K562 (cell line): ENCODE results near the gene FBXO46. TPM values are rescaled to one million over a fixed set of nuclear protein-coding genes. Genes with fewer than 3 reads are reported as not detected.

Experiments used
- EP400 ChIP-seq: fragments of 450-650 bp; IDR thresholded peaks from 2 replicates; pipeline ENCODE4 v1.6.1; 2017; ENCODE audit warnings: antibody characterized with exemption, mild to moderate bottlenecking, moderate library complexity
- ETV6 ChIP-seq, 3 experiments: fragments of 150-350 bp in 1 of 3; sonication (generic) in 1 of 3; formaldehyde crosslinking in 1 of 3; IDR thresholded peaks; 2 replicates each; pipeline versions ENCODE4 v1.6.1 to v1.8.0; 2014 to 2022; ENCODE audit warnings: borderline replicate concordance in 2 of 3, low read depth in 2 of 3, antibody characterized with exemption in 1 of 3, low read length in 1 of 3, mild to moderate bottlenecking in 1 of 3, missing genetic modification reagents in 1 of 3
- EWSR1 ChIP-seq: fragments of 450-650 bp; IDR thresholded peaks from 2 replicates; pipeline ENCODE4 v1.6.1; 2018; ENCODE audit warnings: borderline replicate concordance, mild to moderate bottlenecking, low read depth, moderate library complexity; ENCODE audit not compliant: partially characterized antibody
- HDAC1 ChIP-seq, 2 experiments: fragments of 450-650 bp; IDR thresholded peaks; 2 replicates each; pipeline ENCODE4 v1.6.1; 2016 to 2017; ENCODE audit warnings: inconsistent platforms in 1 of 2, mild to moderate bottlenecking in 1 of 2, moderate library complexity in 1 of 2
- HNRNPH1 ChIP-seq: fragments of 200-400 bp; formaldehyde crosslinking; optimal IDR thresholded peaks from 2 replicates; pipeline ENCODE3; 2017; ENCODE audit warnings: low read depth, mild to moderate bottlenecking, low read length, moderate library complexity
- HOXB6 ChIP-seq: fragments of 250-450 bp; sonication (Bioruptor Pico); IDR thresholded peaks from 2 replicates; pipeline ENCODE4 v1.5.1; 2022; ENCODE audit warnings: mild to moderate bottlenecking, borderline replicate concordance
- HSF4 ChIP-seq: fragments of 250-450 bp; sonication (Bioruptor Pico); IDR thresholded peaks from 2 replicates; pipeline ENCODE4 v2.1.2; 2022; ENCODE audit warnings: mild to moderate bottlenecking, moderate library complexity, borderline replicate concordance
- KLF10 ChIP-seq: fragments of 250-450 bp; sonication (Bioruptor Pico); IDR thresholded peaks from 2 replicates; pipeline ENCODE4 v1.6.1; 2021; ENCODE audit warnings: matching md5 sums
- MCM2 ChIP-seq: fragments of 450-650 bp; IDR thresholded peaks from 2 replicates; pipeline ENCODE4 v1.6.1; 2017; ENCODE audit warnings: low read depth, mild to moderate bottlenecking
- PRDM10 ChIP-seq: fragments of 450-650 bp; IDR thresholded peaks from 2 replicates; pipeline ENCODE4 v1.6.1; 2018; ENCODE audit not compliant: partially characterized antibody
- SMARCA4 ChIP-seq: fragments of 450-650 bp; IDR thresholded peaks from 2 replicates; pipeline ENCODE4 v1.6.1; 2016
- TRIM28 ChIP-seq: fragments of 450-650 bp; IDR thresholded peaks from 2 replicates; pipeline ENCODE4 v1.6.1; 2017
- YY1 ChIP-seq, 3 experiments: IDR thresholded peaks; 2 replicates each; pipeline ENCODE4 v1.6.1; 2011; ENCODE audit warnings: low read length in 2 of 3, mild to moderate bottlenecking in 2 of 3, moderate library complexity in 2 of 3, borderline replicate concordance in 1 of 3, control low read depth in 1 of 3, low read depth in 1 of 3; ENCODE audit not compliant: insufficient read depth in 3 of 3, insufficient replicate concordance in 2 of 3, control insufficient read depth in 1 of 3, insufficient read length in 1 of 3; ENCODE audit errors: extremely low read depth in 1 of 3
- ZKSCAN8 ChIP-seq: fragments of 200-800 bp; sonication (Bioruptor generic); IDR thresholded peaks from 2 replicates; pipeline ENCODE4 v1.6.1; 2016; ENCODE audit warnings: missing genetic modification characterization, missing compliant biosample characterization
- ZNF57 ChIP-seq: fragments of 450-650 bp; formaldehyde crosslinking; IDR thresholded peaks from 2 replicates; pipeline ENCODE4 v1.4.0; 2020; ENCODE audit warnings: mild to moderate bottlenecking, moderate library complexity
- polyA plus RNA-seq, 8 experiments: library from polyadenylated mRNA; depleted of rRNA in 4 of 8; stranded (reverse) in 5 of 8; unstranded in 3 of 8; fragments of >200 nt; fragmentation: Nextera tagmentation in 2 of 8; fragmentation: Illumina TruSeq in 1 of 8; extraction: Ambion mirVana in 2 of 8; extraction: Trizol in 1 of 8; gene quantifications; 2 replicates each; pipeline versions ENCODE4 v1.2.1 to v1.2.3, GENCODE V29; 2011 to 2014; ENCODE audit warnings: inconsistent platforms in 1 of 8, missing spikeins in 1 of 8
- total RNA-seq, 7 experiments: library from RNA; depleted of rRNA in 6 of 7; stranded (reverse); fragments of >200 nt in 6 of 7; fragmentation: Illumina TruSeq in 2 of 7; extraction: Trizol in 2 of 7; gene quantifications; 2 replicates each; pipeline versions ENCODE4 v1.2.1 to v1.2.3, GENCODE V29; 2011 to 2021; ENCODE audit warnings: low replicate concordance in 1 of 7
- TF ChIP-seq, protein P1 (sequence below): fragments of 450-650 bp; IDR thresholded peaks from 2 replicates; pipeline ENCODE4 v1.6.1; 2016; ENCODE audit warnings: low read depth

Gene FBXO46
- total and polyA plus RNA-seq, 9 of the 15 experiments (the other 6 are each of a cell fraction or from before 2014, with no cell fraction given): 1.5 to 36.1 (median 7.3) TPM

GRCh38 chr19:45668342-45668871 lies 62.3 kb downstream of the FBXO46 start (continued):
- TF ChIP-seq HDAC1 (IDR thresholded peaks at IDR 0.05) (no peak; a peak in 2 of 4 replicates), KLF10 (no peak), TRIM28 (no peak), EWSR1 (no peak), ETV6 (IDR thresholded peaks at IDR 0.05; ENCODE audit: borderline replicate concordance in 1 of 2, low read depth in 2 of 2, low read length in 1 of 2) (no peak), ETV6 (CRISPR knock-in tag; IDR thresholded peaks at IDR 0.05; ENCODE audit: borderline replicate concordance) (no peak), YY1 (IDR thresholded peaks at IDR 0.05; ENCODE audit: borderline replicate concordance in 1 of 3, control insufficient read depth in 1 of 3, extremely low read depth in 1 of 3, insufficient read depth in 3 of 3, insufficient read length in 1 of 3, insufficient replicate concordance in 2 of 3, low read depth in 1 of 3, low read length in 2 of 3) (no peak), HOXB6 (CRISPR knock-in tag) (no peak), SMARCA4 (0 out of 2 replicates have a peak, but pooled peaks have one; percentile 44), PRDM10 (no peak), HSF4 (no peak), HNRNPH1 (no peak), ZNF57 (CRISPR knock-in tag) (no peak), EP400 (no peak; the same call in none of the 2 replicates), ZKSCAN8 (CRISPR knock-in tag) (no peak), MCM2 (no peak)
- TF ChIP-seq, protein P1, sequence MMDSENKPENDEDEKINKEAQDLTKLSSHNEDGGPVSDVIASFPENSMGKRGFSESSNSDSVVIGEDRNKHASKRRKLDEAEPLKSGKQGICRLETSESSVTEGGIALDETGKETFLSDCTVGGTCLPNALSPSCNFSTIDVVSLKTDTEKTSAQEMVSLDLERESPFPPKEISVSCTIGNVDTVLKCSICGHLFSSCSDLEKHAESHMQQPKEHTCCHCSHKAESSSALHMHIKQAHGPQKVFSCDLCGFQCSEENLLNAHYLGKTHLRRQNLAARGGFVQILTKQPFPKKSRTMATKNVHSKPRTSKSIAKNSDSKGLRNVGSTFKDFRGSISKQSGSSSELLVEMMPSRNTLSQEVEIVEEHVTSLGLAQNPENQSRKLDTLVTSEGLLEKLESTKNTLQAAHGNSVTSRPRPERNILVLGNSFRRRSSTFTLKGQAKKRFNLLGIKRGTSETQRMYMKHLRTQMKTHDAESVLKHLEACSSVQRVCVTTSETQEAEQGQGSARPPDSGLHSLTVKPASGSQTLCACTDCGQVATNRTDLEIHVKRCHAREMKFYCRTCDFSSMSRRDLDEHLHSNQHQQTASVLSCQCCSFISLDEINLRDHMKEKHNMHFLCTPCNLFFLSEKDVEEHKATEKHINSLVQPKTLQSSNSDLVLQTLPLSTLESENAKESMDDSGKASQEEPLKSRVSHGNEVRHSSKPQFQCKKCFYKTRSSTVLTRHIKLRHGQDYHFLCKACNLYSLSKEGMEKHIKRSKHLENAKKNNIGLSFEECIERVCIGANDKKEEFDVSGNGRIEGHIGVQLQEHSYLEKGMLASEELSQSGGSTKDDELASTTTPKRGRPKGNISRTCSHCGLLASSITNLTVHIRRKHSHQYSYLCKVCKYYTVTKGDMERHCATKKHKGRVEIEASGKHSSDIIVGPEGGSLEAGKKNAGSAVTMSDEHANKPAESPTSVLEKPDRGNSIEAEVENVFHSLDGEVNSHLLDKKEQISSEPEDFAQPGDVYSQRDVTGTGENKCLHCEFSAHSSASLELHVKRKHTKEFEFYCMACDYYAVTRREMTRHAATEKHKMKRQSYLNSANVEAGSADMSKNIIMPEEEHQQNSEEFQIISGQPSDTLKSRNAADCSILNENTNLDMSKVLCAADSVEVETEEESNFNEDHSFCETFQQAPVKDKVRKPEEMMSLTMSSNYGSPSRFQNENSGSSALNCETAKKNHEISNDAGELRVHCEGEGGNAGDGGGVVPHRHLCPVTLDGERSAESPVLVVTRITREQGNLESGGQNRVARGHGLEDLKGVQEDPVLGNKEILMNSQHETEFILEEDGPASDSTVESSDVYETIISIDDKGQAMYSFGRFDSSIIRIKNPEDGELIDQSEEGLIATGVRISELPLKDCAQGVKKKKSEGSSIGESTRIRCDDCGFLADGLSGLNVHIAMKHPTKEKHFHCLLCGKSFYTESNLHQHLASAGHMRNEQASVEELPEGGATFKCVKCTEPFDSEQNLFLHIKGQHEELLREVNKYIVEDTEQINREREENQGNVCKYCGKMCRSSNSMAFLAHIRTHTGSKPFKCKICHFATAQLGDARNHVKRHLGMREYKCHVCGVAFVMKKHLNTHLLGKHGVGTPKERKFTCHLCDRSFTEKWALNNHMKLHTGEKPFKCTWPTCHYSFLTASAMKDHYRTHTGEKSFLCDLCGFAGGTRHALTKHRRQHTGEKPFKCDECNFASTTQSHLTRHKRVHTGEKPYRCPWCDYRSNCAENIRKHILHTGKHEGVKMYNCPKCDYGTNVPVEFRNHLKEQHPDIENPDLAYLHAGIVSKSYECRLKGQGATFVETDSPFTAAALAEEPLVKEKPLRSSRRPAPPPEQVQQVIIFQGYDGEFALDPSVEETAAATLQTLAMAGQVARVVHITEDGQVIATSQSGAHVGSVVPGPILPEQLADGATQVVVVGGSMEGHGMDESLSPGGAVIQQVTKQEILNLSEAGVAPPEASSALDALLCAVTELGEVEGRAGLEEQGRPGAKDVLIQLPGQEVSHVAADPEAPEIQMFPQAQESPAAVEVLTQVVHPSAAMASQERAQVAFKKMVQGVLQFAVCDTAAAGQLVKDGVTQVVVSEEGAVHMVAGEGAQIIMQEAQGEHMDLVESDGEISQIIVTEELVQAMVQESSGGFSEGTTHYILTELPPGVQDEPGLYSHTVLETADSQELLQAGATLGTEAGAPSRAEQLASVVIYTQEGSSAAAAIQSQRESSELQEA: peak; percentile 54; the same call in 1 of the 2 replicates
